ENCODE results near the gene MS4A6E.
"Not testable (repeated sequence)": the region's sequence is repeated elsewhere in the genome, so short reads cannot be mapped to it uniquely, and the experiment has no call there.

MS4A6E gene

GRCh38 chr11:60336767-60337391, 9.8 kb downstream of the MS4A6E start:
- no peak for DNase-seq

- no peak for DNase-seq
These were observed 11.0 kb downstream of the MS4A6E start for GRCh38 chr11:60338053-60338452.

DNA sequence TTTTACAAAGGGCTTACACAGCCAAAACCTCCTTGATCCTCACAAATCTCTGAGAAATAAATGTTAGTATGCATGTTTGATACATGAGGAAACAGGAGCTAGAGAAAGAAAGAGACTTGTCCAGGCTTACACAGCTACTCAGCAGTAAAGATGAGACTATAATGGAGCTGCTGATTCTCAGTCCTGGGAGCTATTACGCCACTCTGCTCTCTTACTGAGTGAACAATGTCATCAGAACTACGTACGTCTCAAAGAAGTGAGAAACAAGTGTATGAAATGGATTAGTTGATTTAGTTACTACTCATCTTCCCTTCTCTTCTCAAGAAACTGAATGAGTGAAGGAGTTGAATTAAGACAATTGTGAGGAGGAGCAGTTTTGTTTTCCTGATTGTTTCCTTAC, 12.3 kb downstream of the MS4A6E start:
- DNase-seq = no peak

GRCh38 chr11:60343094-60343704, 16.1 kb downstream of the MS4A6E start:
- DNase-seq = no peak

DNA sequence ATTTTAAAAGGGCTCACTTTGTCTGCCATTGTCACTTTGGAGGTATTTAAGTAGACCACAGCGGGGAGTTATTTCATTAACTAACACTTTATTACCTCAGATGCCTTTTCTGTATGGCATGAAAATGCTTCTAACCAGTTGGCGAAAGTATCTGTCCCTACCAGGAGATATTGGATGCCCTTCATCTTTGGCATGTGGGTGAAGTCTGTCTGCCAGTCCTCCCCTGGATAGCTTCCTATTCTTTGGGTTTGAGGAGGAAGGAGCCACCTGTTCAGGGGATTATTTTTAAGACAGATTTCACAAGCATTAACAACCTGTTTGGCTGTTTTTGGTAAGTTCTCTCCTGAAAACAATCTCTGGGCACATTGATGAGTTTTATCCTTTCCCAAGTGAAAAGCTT, 17.1 kb downstream of the MS4A6E start:
- DNase-seq = no peak

DNA sequence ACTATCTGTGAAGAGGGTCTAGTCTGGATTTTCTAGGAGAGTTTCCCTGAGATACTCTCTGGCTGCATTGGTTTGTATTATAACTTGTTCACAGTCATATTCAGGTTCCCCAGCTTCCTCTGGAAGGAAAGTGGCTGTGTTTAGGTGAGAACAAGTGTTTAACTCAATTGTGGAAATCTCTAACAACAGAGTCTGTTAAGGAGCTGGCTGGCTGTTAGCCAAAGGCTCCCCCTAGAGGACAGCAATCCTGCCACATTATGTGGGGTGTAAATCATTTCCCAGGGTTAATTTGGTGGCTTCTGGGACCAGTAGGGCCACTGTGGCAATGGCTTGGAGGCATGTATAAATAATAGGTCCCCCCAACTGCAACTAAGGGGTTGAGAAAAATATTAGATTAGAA, 18.4 kb downstream of the MS4A6E start:
- peak; percentile 2 for DNase-seq

DNA sequence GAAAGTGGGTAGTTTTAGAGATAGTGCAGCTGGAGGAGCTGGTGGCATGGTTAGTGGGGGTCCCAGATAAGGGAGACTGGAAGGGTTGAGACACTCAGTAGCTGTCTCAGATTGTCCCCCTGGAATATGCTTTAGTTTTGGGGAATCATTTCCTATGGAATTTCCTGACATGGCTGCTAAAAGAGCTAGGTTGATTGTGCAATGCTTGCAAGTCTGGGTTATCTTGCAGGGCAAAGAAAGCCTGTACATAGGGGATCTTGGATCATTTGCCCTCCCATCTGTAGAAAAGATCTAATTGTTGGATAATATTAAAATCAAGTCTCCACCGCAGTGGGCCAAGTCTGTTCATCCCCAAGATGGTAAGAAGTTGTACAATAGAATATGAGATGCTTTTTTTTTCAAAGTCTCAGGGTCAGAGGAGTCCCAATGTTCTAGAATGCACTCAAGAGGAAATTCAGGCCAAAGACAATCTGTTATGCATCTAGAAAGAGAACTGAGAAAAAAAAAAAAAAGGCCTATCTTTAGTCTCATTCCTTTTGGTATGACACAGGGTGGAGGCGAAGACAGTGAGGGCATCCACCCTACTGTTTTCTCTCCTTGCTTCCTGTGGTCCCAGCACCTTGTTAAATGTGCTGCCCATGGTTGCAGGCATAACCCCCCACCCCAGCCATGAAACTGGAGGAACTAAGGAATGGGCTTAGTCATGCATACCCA, 20.2 kb downstream of the MS4A6E start:
- no peak for DNase-seq

DNA sequence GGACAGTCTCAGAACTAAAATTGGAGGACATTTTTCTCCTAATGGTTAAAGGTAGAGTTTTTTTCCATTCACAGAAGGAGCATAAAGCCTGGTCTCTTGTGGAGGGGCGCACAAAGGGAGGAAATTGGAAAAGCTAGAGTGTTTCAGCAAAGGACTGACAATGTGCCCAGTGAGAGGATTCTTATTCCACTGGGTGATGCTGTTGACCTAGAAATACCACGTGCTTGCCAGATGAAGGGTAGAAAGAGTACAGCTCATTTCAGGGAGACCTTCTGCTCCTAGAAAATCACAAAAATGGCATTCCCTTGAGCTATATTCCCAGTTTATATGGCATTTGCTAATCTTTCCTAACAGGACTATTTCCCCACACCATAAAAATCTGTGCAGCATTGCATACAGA, 21.1 kb downstream of the MS4A6E start:
- DNase-seq = no peak

DNA sequence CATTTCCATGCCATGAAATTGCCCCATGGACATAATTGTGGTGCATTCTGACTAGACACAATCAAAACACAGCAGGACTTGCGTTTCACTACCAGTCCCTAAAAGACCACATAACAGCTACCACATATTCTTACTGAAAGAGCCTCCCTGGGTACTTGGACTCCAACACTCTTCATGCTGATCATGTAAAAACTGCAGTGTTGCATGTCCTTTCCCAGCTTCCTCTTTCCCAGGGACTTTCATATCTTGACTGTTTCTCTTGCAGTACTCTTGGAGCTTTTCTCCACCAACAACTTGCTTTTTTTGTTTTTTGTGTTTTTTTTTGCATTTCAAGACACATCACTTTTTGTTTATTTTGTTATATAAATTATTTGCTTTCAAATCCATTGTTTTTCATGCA, 22.9 kb downstream of the MS4A6E start:
- DNase-seq = no peak

DNA sequence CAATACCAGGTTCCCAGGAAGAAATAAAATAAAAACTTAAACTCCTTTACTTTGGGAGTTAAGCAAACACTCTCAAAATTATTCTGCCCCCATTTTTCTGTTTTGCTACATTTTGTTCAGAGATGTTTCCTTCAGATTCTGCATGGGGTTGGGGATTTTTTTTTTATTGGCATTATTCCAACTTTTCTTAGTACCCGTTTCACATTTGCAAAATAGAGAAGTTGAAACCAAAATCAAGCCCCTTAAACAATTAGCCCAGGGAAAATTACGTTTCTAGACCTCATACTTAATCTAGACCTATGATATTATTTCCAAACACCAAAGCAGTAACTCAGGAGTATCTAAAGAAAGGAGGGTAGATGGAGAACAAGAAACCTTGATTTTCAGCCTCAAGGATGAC, 30.7 kb downstream of the MS4A6E start:
- no peak for DNase-seq

GRCh38 chr11:60360621-60361020, 33.6 kb downstream of the MS4A6E start:
- DNase-seq = no peak

GRCh38 chr11:60362241-60362640, 35.2 kb downstream of the MS4A6E start:
- no peak for DNase-seq

DNA sequence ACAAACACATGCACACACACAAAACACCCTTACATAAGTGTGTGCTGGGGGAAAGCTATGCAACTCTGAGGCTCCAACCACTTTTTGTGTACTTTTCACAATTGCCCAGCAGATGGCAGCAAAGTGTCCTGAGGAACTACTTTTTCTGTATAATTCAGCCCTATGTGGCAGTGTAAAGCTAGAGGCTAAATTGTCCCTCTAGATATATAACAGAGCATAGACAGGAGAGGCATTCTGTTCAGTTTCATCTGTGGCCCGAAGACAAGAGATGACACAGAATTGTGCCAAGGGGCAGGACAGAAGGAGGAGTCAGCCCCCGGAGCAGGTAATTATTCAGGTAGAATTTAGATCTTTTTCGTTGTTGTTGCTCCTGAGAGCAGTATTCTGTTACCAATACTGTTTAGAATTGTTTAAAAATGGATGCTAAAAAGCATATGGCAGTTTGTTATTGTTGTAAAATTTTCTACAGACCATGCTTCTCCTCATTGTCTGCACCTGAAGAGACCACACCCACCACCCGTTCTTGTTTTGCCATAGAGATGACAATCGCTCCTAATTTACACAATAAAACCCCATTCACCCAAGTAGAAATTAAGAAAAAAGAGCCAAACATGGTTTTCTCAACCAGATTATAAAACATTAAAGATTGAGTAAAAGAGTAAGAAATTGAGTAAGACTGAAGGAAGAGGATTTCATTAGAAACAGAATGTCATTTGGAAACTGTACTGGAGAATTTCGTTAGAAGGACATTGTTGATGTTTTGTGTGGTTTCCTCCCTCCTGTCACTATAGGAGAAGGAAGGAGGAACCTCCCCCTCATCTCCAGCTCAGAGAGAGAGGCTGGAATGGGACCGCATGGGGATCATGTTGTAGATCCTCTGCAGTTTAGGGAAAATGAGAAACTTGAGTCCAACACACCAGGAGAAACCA, 36.8 kb downstream of the MS4A6E start:
- DNase-seq = peak; percentile 50

- not testable (repeated sequence) for DNase-seq
These were observed 39.3 kb downstream of the MS4A6E start for GRCh38 chr11:60366262-60366904.

- DNase-seq = no peak
These were observed 40.0 kb downstream of the MS4A6E start for GRCh38 chr11:60367009-60367408.

DNA sequence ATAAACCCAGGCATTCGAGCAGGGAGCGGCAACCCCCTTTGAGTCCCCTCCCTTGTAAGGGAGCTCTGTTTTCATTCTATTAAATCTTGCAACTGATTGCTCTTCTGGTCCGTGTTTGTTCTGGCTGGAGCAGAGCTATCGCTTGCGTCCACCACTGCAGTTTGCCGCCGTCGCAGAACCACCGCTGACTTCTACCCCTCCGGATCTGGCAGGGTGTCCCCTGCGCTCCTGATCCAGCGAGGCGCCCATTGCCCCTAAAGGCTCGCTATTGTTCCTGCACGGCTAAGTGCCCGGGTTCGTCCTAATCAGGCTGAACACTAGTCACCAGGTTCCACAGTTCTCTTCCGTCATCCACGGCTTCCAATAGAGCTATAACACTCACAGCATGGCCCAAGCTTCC, 40.8 kb downstream of the MS4A6E start:
- DNase-seq = no peak

- no peak for DNase-seq
These were observed 43.3 kb downstream of the MS4A6E start for GRCh38 chr11:60370252-60370810.

DNA sequence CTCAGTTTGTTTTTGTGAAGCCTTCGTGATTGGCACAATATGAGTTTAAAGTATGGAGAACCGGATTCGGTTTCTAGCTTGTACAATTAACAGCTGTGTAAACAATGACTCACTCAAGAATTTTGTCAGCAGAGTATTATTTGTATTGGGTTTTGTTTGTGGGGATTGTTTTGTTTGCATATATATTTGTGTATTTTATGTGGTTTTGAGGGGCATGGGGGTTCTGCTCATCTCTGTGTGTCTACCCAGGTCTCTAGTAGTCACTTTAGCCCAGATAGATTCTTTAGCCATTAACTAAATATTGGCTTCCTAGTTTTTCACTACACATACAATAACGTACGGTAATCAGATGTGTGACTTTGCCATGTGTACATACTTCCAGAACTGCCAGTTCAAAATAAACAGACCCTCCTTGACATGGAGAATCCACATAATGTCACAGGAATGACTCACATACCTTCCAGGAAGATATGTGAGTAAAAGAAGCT, 43.8 kb downstream of the MS4A6E start:
- no peak for DNase-seq

DNA sequence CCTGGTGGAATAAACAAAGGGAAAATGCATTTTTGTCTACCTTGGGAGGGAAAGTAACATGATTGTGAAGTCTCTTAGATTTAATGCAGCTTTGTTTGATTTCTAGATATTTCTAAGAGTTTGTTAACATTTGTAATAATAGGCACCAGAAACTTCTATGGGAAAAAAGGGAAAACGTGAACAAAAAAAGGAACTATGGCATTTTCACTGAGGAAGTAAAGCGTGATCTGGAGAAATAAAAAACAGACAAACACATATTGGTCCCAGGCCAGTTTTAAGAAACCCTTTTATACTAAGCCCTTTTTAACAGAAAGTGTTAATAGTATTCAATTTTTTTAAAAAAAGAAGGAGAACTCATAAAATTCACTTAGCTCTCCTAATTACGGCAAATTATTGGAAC, 44.3 kb downstream of the MS4A6E start:
- no peak for DNase-seq

GRCh38 chr11:60371854-60372253, 44.8 kb downstream of the MS4A6E start:
- DNase-seq = no peak

DNA sequence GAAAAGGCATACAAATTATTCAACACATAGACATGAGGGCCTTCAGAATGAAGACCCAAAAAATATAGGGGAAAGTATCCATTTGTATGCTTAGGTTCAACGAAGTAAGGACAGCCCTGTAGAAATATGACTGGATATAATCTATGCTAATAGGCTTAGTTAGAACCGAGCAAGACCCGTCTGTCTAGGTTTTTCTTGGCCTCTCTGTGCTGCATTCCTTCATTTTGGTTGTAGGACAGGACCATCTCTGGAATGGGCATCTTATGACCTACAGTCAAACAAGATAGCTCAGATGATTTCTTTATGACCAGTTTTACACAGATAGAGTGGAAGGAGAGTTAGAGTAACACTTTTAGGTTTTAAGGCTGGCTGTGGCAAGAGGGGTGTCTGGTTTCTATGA, 45.7 kb downstream of the MS4A6E start:
- no peak for DNase-seq

GRCh38 chr11:60375316-60375715, 48.3 kb downstream of the MS4A6E start:
- DNase-seq = no peak
